GM23248 (cell line): ENCODE data around the gene IFT27. TPM values are rescaled to one million over a fixed set of nuclear protein-coding genes. Genes with fewer than 3 reads are reported as not detected.

Source experiments
- DNase-seq: peaks from one replicate; pipeline ENCODE4 v3.0.0-alpha.2; 2015
- H2AFZ ChIP-seq: fragments of 200-600 bp; sonication (generic); 2 replicates; pipeline ENCODE4 v1.6.1; 2016; ENCODE audit warnings: antibody characterized with exemption
- H3F3A ChIP-seq: fragments of 200-600 bp; sonication (generic); 2 replicates; pipeline ENCODE4 v1.6.1; 2016; ENCODE audit warnings: mild to moderate bottlenecking, antibody characterized with exemption, mixed run types; ENCODE audit not compliant: insufficient read depth
- H3K27ac ChIP-seq: fragments of 200-600 bp; sonication (generic); 2 replicates; pipeline ENCODE4 v1.5.1; 2016; ENCODE audit warnings: mild to moderate bottlenecking
- H3K27me3 ChIP-seq: fragments of 200-600 bp; sonication (generic); replicated peaks from 2 replicates; pipeline ENCODE4 v1.6.1; 2016; ENCODE audit warnings: mild to moderate bottlenecking; ENCODE audit not compliant: insufficient read depth
- H3K36me3 ChIP-seq: fragments of 200-600 bp; sonication (generic); 2 replicates; pipeline ENCODE4 v1.6.1; 2016; ENCODE audit warnings: low read depth, mild to moderate bottlenecking
- H3K4me1 ChIP-seq: fragments of 200-600 bp; sonication (generic); 2 replicates; pipeline ENCODE4 v1.6.1; 2016; ENCODE audit warnings: mild to moderate bottlenecking; ENCODE audit not compliant: insufficient read depth
- H3K4me2 ChIP-seq: fragments of 200-600 bp; sonication (generic); one replicate; pipeline ENCODE4 v1.6.1; 2016; ENCODE audit warnings: mild to moderate bottlenecking; ENCODE audit not compliant: unreplicated experiment
- H3K4me3 ChIP-seq: fragments of 200-600 bp; sonication (generic); 2 replicates; pipeline ENCODE4 v1.5.1; 2016; ENCODE audit warnings: mild to moderate bottlenecking
- H3K79me2 ChIP-seq: fragments of 200-600 bp; sonication (generic); 2 replicates; pipeline ENCODE4 v1.6.1; 2016; ENCODE audit warnings: mild to moderate bottlenecking; ENCODE audit not compliant: insufficient read depth
- H3K9ac ChIP-seq: fragments of 200-600 bp; sonication (generic); 2 replicates; pipeline ENCODE4 v1.6.1; 2016; ENCODE audit warnings: mild to moderate bottlenecking
- H3K9me2 ChIP-seq: fragments of 200-600 bp; sonication (generic); 2 replicates; pipeline ENCODE4 v1.6.1; 2016; ENCODE audit warnings: mixed run types, mild to moderate bottlenecking, moderate library complexity; ENCODE audit not compliant: insufficient read depth
- H3K9me3 ChIP-seq: fragments of 200-600 bp; sonication (generic); one replicate; pipeline ENCODE4 v1.6.1; 2017; ENCODE audit warnings: low read depth
- H4K20me1 ChIP-seq: fragments of 200-600 bp; sonication (generic); 2 replicates; pipeline ENCODE4 v1.6.0; 2016; ENCODE audit not compliant: insufficient read depth
- EZH2 ChIP-seq: fragments of 200-600 bp; sonication (generic); IDR thresholded peaks from 2 replicates; pipeline ENCODE4 v1.6.1; 2018; ENCODE audit warnings: antibody characterized with exemption, mild to moderate bottlenecking; ENCODE audit not compliant: insufficient read depth, poor library complexity, severe bottlenecking
- EZH2phosphoT487 ChIP-seq: fragments of 200-600 bp; sonication (generic); IDR thresholded peaks from 2 replicates; pipeline ENCODE4 v1.6.1; 2018; ENCODE audit warnings: antibody characterized with exemption, moderate library complexity, mild to moderate bottlenecking, low read depth; ENCODE audit not compliant: insufficient read depth
- WGBS, 2 experiments: methylation state at CpG; one replicate each; pipeline ENCODE4 v1.1.6; 2015 to 2017; ENCODE audit warnings: low lambda C conversion rate in 2 of 2, low coverage in 1 of 2; ENCODE audit errors: missing lambda C conversion rate in 2 of 2; 5-methylcytosine and 5-hydroxymethylcytosine counted together
- in situ Hi-C: fragments of 300-500 bp; cut with MboI; formaldehyde crosslinking; loops from 2 replicates; pipeline ENCODE4 v1.15.0; 2020
- polyA plus RNA-seq: library from polyadenylated mRNA; unstranded; fragments of >200 nt; fragmentation: Nextera tagmentation; extraction: Ambion mirVana; gene quantifications from 2 replicates; pipeline ENCODE4 v1.2.1, GENCODE V29; 2016
- total RNA-seq: library from RNA; depleted of rRNA; stranded (reverse); fragments of >200 nt; shearing (Covaris generic); gene quantifications from 2 replicates; pipeline ENCODE4 v1.2.3, GENCODE V29; 2014

IFT27 gene
- total and polyA plus RNA-seq, 2 experiments from 2014 or later, result 10.1 to 28.8 TPM

GRCh38 chr22:36725366-36726006 is 50.4 kb downstream of the IFT27 start:
- peaks cover 63% of the 10 kb centered on the region for H3K27me3 ChIP-seq
- no peaks in the 10 kb centered on the region for H3K9me3 ChIP-seq
- no peak overlapping the region for H2AFZ ChIP-seq

GRCh38 chr22:36724836-36725235 is 51.1 kb downstream of the IFT27 start:
- H3K9me2 ChIP-seq, result no peaks in the 10 kb centered on the region
- no peaks in the 10 kb centered on the region for H3K36me3 ChIP-seq
- no peak overlapping the region for H3K9ac ChIP-seq
- no peaks in the 10 kb centered on the region for H3F3A ChIP-seq
- no peak for DNase-seq
- no peaks in the 10 kb centered on the region for H3K9me3 ChIP-seq
- no peak overlapping the region for H3K4me2 ChIP-seq
- H3K4me3 ChIP-seq, result no peak overlapping the region
- no peak overlapping the region for H2AFZ ChIP-seq
- no peaks in the 10 kb centered on the region for H4K20me1 ChIP-seq
- H3K4me1 ChIP-seq, result no peaks in the 10 kb centered on the region
- H3K27ac ChIP-seq, result no peak overlapping the region
- WGBS, 2 experiments, result 40 to 41% methylated on average over 4 of the region's 4 CpGs
- H3K27me3 ChIP-seq, result peaks cover 63% of the 10 kb centered on the region
- no peaks in the 10 kb centered on the region for H3K79me2 ChIP-seq
- in situ Hi-C loops, result no loop called here
- TF ChIP-seq EZH2, result no peak
- no peak for TF ChIP-seq EZH2phosphoT487

More at GRCh38 chr22:36725366-36726006, 50.4 kb downstream of the IFT27 start:
- H3K4me3 ChIP-seq, result no peak overlapping the region
- no peak overlapping the region for H3K27ac ChIP-seq
- DNase-seq, result no peak
- H3K9ac ChIP-seq, result no peak overlapping the region
- TF ChIP-seq EZH2, result no peak
- no peak for TF ChIP-seq EZH2phosphoT487
- in situ Hi-C loops, result no loop called here
- 52 to 61% methylated on average over 24 of the region's 24 CpGs for WGBS, 2 experiments
- H3K36me3 ChIP-seq, result no peaks in the 10 kb centered on the region
- H3F3A ChIP-seq, result no peaks in the 10 kb centered on the region
- H3K4me1 ChIP-seq, result no peaks in the 10 kb centered on the region
- H4K20me1 ChIP-seq, result no peaks in the 10 kb centered on the region
- H3K9me2 ChIP-seq, result no peaks in the 10 kb centered on the region
- no peaks in the 10 kb centered on the region for H3K79me2 ChIP-seq
- no peak overlapping the region for H3K4me2 ChIP-seq

- Histone ChIP-seq H3K9me2 (no peaks in the 10 kb centered on the region), H3K27me3 (peaks cover 75% of the 10 kb centered on the region), H3K4me3 (no peak overlapping the region), H3F3A (no peaks in the 10 kb centered on the region), H3K4me2 (no peak overlapping the region), H3K36me3 (no peaks in the 10 kb centered on the region), H3K27ac (no peak overlapping the region), H2AFZ (no peak overlapping the region), H3K9me3 (no peaks in the 10 kb centered on the region), H3K79me2 (no peaks in the 10 kb centered on the region), H3K4me1 (no peaks in the 10 kb centered on the region), H4K20me1 (no peaks in the 10 kb centered on the region), H3K9ac (no peak overlapping the region)
- TF ChIP-seq EZH2 (no peak), EZH2phosphoT487 (no peak)
- no peak for DNase-seq
- in situ Hi-C loops, result no loop called here
These were observed 53.9 kb downstream of the IFT27 start for GRCh38 chr22:36722055-36722454.

GRCh38 chr22:36715647-36716046 is 60.3 kb downstream of the IFT27 start:
- TF ChIP-seq EZH2phosphoT487 (no peak), EZH2 (no peak)
- Histone ChIP-seq H3K27ac (no peak overlapping the region), H2AFZ (no peak overlapping the region), H4K20me1 (no peaks in the 10 kb centered on the region), H3K79me2 (no peaks in the 10 kb centered on the region), H3K4me3 (no peak overlapping the region), H3K27me3 (peaks cover 76% of the 10 kb centered on the region), H3K9me3 (no peaks in the 10 kb centered on the region), H3K9me2 (no peaks in the 10 kb centered on the region), H3K4me2 (no peak overlapping the region), H3K36me3 (no peaks in the 10 kb centered on the region), H3F3A (no peaks in the 10 kb centered on the region), H3K9ac (no peak overlapping the region), H3K4me1 (no peaks in the 10 kb centered on the region)
- DNase-seq, result no peak
- 33 to 37% methylated on average over 1 of the region's 1 CpG for WGBS, 2 experiments
- in situ Hi-C loops, result no loop called here

- H4K20me1 ChIP-seq, result no peaks in the 10 kb centered on the region
- peaks cover 68% of the 10 kb centered on the region for H3K27me3 ChIP-seq
- H3K9ac ChIP-seq, result no peak overlapping the region
- H3K9me3 ChIP-seq, result no peaks in the 10 kb centered on the region
- H3K4me1 ChIP-seq, result no peaks in the 10 kb centered on the region
- in situ Hi-C loops, result no loop called here
- H3K9me2 ChIP-seq, result no peaks in the 10 kb centered on the region
- 81 to 84% methylated on average over 2 of the region's 2 CpGs for WGBS, 2 experiments
- TF ChIP-seq EZH2, result no peak
- TF ChIP-seq EZH2phosphoT487, result no peak
- H3K36me3 ChIP-seq, result no peaks in the 10 kb centered on the region
- H3K4me2 ChIP-seq, result no peak overlapping the region
- no peaks in the 10 kb centered on the region for H3K79me2 ChIP-seq
- DNase-seq, result no peak
- H3F3A ChIP-seq, result no peaks in the 10 kb centered on the region
- H2AFZ ChIP-seq, result no peak overlapping the region
- no peak overlapping the region for H3K4me3 ChIP-seq
- H3K27ac ChIP-seq, result no peak overlapping the region
These were observed 61.8 kb downstream of the IFT27 start for GRCh38 chr22:36714110-36714509.
